ENCODE data around the gene SLC6A19. TPM values are rescaled to one million over a fixed set of nuclear protein-coding genes. Genes with fewer than 3 reads are reported as not detected.

The SLC6A19 gene
- total RNA-seq, 2 experiments from 2014 or later: not detected

GRCh38 chr5:1167728-1168709 lies 33.4 kb upstream of the SLC6A19 start:
- intact Hi-C loops (cut with DNase I, micrococcal nuclease): loop anchor here (1.0 to 5.0 kb wide), 4 partner anchors 179 to 477 kb away; partner anchors contain the start of gene CLPTM1L (in 1 of the 2)
- Histone ChIP-seq H3K36me3 (ENCODE audit: insufficient read depth, low read length) (no peaks in the 10 kb centered on the region), H3K4me1 (ENCODE audit: insufficient read depth, low read length) (peaks cover 13% of the 10 kb centered on the region), H3K4me3 (ENCODE audit: low read length) (peak overlapping the region; percentile 3), H3K9me3 (ENCODE audit: control insufficient read depth in 1 of 2, insufficient read depth in 1 of 2, low read length in 2 of 2) (peaks cover 0 to 7% of the 10 kb centered on the region in 2 experiments), H3K27me3 (ENCODE audit: control insufficient read depth in 1 of 2, insufficient read depth in 2 of 2, low read length in 2 of 2) (peaks cover 0 to 10% of the 10 kb centered on the region in 2 experiments), H3K27ac (ENCODE audit: low read depth in 1 of 2, low read length in 2 of 2) (no peak overlapping the region)
- ATAC-seq (ENCODE audit: poor library complexity) (peak; percentile 88), DNase-seq (peak; percentile 52 to 85 (median 62))
- CTCF ChIA-PET: interaction anchor here (2.5 kb wide), 1 partner anchor 477 kb away, joined by 13 read pairs; no protein-coding TSS in a partner anchor
- peaks cover 4% of the 10 kb centered on the region for H3K27me3 Mint-ChIP-seq
- H3K27ac Mint-ChIP-seq: no peak overlapping the region
- H3K4me3 Mint-ChIP-seq: peak overlapping the region; percentile 62
- POLR2A ChIA-PET: interaction anchor here (0.6 to 1.2 kb wide), 2 partner anchors 136 to 487 kb away, joined by 3 read pairs; no protein-coding TSS in a partner anchor
- H3K36me3 Mint-ChIP-seq (ENCODE audit: low read depth): no peaks in the 10 kb centered on the region
- no peaks in the 10 kb centered on the region for H3K9me3 Mint-ChIP-seq
- TF ChIP-seq CTCF (IDR thresholded peaks at IDR 0.05): peak; percentile 86
- peaks cover 7% of the 10 kb centered on the region for H3K4me1 Mint-ChIP-seq (ENCODE audit: low read depth)

- Mint-ChIP-seq H3K4me1 (ENCODE audit: low read depth) (peaks cover 7% of the 10 kb centered on the region), H3K4me3 (no peak overlapping the region), H3K27ac (no peak overlapping the region), H3K27me3 (peaks cover 4% of the 10 kb centered on the region), H3K36me3 (ENCODE audit: low read depth) (no peaks in the 10 kb centered on the region), H3K9me3 (no peaks in the 10 kb centered on the region)
- TF ChIP-seq CTCF (IDR thresholded peaks at IDR 0.05): no peak
- DNase-seq (no peak), ATAC-seq (ENCODE audit: poor library complexity) (no peak)
- Histone ChIP-seq H3K27me3 (ENCODE audit: control insufficient read depth in 1 of 2, insufficient read depth in 2 of 2, low read length in 2 of 2) (peaks cover 0 to 10% of the 10 kb centered on the region in 2 experiments), H3K27ac (ENCODE audit: low read depth in 1 of 2, low read length in 2 of 2) (no peak overlapping the region), H3K36me3 (ENCODE audit: insufficient read depth, low read length) (no peaks in the 10 kb centered on the region), H3K9me3 (ENCODE audit: control insufficient read depth in 1 of 2, insufficient read depth in 1 of 2, low read length in 2 of 2) (peaks cover 0 to 3% of the 10 kb centered on the region in 2 experiments), H3K4me3 (ENCODE audit: low read length) (no peak overlapping the region), H3K4me1 (ENCODE audit: insufficient read depth, low read length) (peaks cover 13% of the 10 kb centered on the region)
- POLR2A ChIA-PET: no interaction called here
- intact Hi-C loops (cut with DNase I, micrococcal nuclease): loop anchor here (1.0 to 5.0 kb wide), 4 partner anchors 179 to 477 kb away; partner anchors contain the start of gene CLPTM1L (in 1 of the 2)
- CTCF ChIA-PET: interaction anchor here (2.5 kb wide), 1 partner anchor 476 kb away, joined by 13 read pairs; no protein-coding TSS in a partner anchor
Measured at GRCh38 chr5:1168796-1169195, 32.6 kb upstream of the SLC6A19 start.

GRCh38 chr5:1169211-1170115 lies 31.9 kb upstream of the SLC6A19 start:
- intact Hi-C loops (cut with DNase I, micrococcal nuclease): loop anchor here in 1 of 2 experiments (5.0 kb wide), 1 partner anchor 178 kb away; the partner anchor contains the start of gene CLPTM1L
- H3K36me3 ChIP-seq (ENCODE audit: insufficient read depth, low read length): no peaks in the 10 kb centered on the region
- ATAC-seq (ENCODE audit: poor library complexity) (no peak), DNase-seq (no peak)
- ChIA-PET POLR2A (no interaction called here), CTCF (interaction anchor here (1.2 to 2.5 kb wide), 2 partner anchors 476 kb away, joined by 3 to 13 read pairs; no protein-coding TSS in a partner anchor)
- H3K36me3 Mint-ChIP-seq (ENCODE audit: low read depth): no peaks in the 10 kb centered on the region
- H3K4me1 ChIP-seq (ENCODE audit: insufficient read depth, low read length): peaks cover 18% of the 10 kb centered on the region
- H3K27me3 Mint-ChIP-seq: peaks cover 4% of the 10 kb centered on the region
- peaks cover 0 to 10% of the 10 kb centered on the region in 2 experiments for H3K27me3 ChIP-seq (ENCODE audit: control insufficient read depth in 1 of 2, insufficient read depth in 2 of 2, low read length in 2 of 2)
- no peaks in the 10 kb centered on the region for H3K9me3 Mint-ChIP-seq
- H3K27ac Mint-ChIP-seq: no peak overlapping the region
- no peak overlapping the region for H3K27ac ChIP-seq (ENCODE audit: low read depth in 1 of 2, low read length in 2 of 2)
- H3K4me3 ChIP-seq (ENCODE audit: low read length): no peak overlapping the region
- H3K9me3 ChIP-seq (ENCODE audit: control insufficient read depth in 1 of 2, insufficient read depth in 1 of 2, low read length in 2 of 2): peaks cover 0 to 3% of the 10 kb centered on the region in 2 experiments
- H3K4me1 Mint-ChIP-seq (ENCODE audit: low read depth): peaks cover 7% of the 10 kb centered on the region
- H3K4me3 Mint-ChIP-seq: no peak overlapping the region
- TF ChIP-seq CTCF (IDR thresholded peaks at IDR 0.05): no peak
